Uterus (tissue), 4 donors: ENCODE results near the gene RPS14. TPM values are rescaled to one million over a fixed set of nuclear protein-coding genes. Genes with fewer than 3 reads are reported as not detected.

Experiments used
- DNase-seq, 2 donors: peaks; one replicate each; pipeline ENCODE4 v3.0.0-alpha.2; 2019 to 2020
- H3K27ac ChIP-seq, 2 donors: fragments of 200-600 bp; sonication (generic); 1 replicate in 1 of 2; 2 replicates in 1 of 2; pipeline ENCODE4 v1.5.1; 2016 to 2018
- H3K27me3 ChIP-seq, 2 donors: fragments of 200-600 bp; sonication (generic); one replicate each; pipeline ENCODE4 v1.5.1; 2018 to 2019; ENCODE audit warnings: control low read depth in 1 of 2
- H3K36me3 ChIP-seq, 2 donors: fragments of 200-600 bp; sonication (generic); one replicate each; pipeline ENCODE4 v1.5.1; 2019; ENCODE audit warnings: control low read depth in 1 of 2
- H3K4me1 ChIP-seq, 2 donors: fragments of 200-600 bp; sonication (generic); one replicate each; pipeline ENCODE4 v1.5.1; 2018 to 2019; ENCODE audit warnings: control low read depth in 1 of 2
- H3K4me3 ChIP-seq, 2 donors: fragments of 200-600 bp; sonication (generic); 1 replicate in 1 of 2; 2 replicates in 1 of 2; pipeline ENCODE4 v1.5.1; 2018 to 2019; ENCODE audit warnings: mild to moderate bottlenecking in 1 of 2
- H3K9me3 ChIP-seq, 2 donors: fragments of 200-600 bp; sonication (generic); one replicate each; pipeline ENCODE4 v1.5.1; 2019; ENCODE audit warnings: control low read depth in 1 of 2
- CTCF ChIP-seq, 4 experiments: fragments of 200-600 bp in 2 of 4; fragments of 450-650 bp in 2 of 4; sonication (generic) in 2 of 4; IDR thresholded peaks; one replicate each; pipeline ENCODE4 v1.5.1; 2016 to 2019; ENCODE audit warnings: antibody characterized with exemption in 4 of 4, mild to moderate bottlenecking in 2 of 4, moderate library complexity in 1 of 4
- POLR2A ChIP-seq, 2 donors: fragments of 450-650 bp; IDR thresholded peaks; one replicate each; pipeline ENCODE4 v1.6.1; 2016; ENCODE audit warnings: antibody characterized with exemption in 2 of 2, mild to moderate bottlenecking in 1 of 2, moderate library complexity in 1 of 2
- intact Hi-C: fragments of 100-400 bp; cut with DNase I; formaldehyde crosslinking; loops from one replicate; pipeline ENCODE4 v1.15.1; 2023; ENCODE audit warnings: low total_unique reads
- total RNA-seq, 4 donors: library from RNA; depleted of rRNA in 3 of 4; stranded (reverse); fragments of >200 nt in 3 of 4; gene quantifications; one replicate each; pipeline versions ENCODE4 v1.1.0 to v1.2.4, GENCODE V29; 2014 to 2023
- donor health status: DM: yes; HTN: yes; CAD: no.

The RPS14 gene
- total RNA-seq, 4 donors from 2014 or later: 2,445 to 12,361 (median 6,046) TPM

DNA sequence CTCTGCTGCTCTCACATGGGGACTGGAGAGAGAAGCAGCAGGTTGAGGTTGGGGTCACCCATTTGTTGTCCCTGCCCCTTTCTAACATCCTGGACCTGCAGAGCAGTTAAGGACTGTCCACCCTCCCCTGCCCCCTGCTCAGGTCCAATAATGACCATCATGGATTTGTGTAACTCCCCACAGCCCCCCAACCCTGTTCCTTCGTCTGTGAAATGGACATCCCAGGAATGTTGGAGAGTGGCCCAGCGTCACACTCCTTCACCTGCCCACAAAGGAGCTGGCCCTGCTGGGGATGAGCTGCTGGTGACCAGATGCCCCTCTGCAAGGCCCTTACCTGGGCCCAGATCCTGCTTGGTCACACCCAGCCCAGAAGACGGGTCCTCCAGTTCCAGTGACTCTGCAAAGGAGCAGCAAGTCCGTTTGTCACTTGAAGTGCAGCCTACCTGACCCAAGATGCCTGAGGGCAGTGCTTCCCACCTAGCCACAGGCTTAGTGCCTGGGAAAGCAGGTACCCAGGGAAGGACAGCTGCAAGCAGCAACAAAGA lies 47.2 kb downstream of the RPS14 start:
- intact Hi-C loops: no loop called here
- Histone ChIP-seq H3K9me3 (no peaks in the 10 kb centered on the region), H3K27me3 (no peaks in the 10 kb centered on the region), H3K4me3 (no peak overlapping the region), H3K27ac (no peak overlapping the region), H3K36me3 (no peaks in the 10 kb centered on the region), H3K4me1 (no peaks in the 10 kb centered on the region)
- DNase-seq: no peak
- TF ChIP-seq POLR2A (IDR thresholded peaks at IDR 0.05): no peak
- no peak for TF ChIP-seq CTCF (IDR thresholded peaks at IDR 0.05)

DNA sequence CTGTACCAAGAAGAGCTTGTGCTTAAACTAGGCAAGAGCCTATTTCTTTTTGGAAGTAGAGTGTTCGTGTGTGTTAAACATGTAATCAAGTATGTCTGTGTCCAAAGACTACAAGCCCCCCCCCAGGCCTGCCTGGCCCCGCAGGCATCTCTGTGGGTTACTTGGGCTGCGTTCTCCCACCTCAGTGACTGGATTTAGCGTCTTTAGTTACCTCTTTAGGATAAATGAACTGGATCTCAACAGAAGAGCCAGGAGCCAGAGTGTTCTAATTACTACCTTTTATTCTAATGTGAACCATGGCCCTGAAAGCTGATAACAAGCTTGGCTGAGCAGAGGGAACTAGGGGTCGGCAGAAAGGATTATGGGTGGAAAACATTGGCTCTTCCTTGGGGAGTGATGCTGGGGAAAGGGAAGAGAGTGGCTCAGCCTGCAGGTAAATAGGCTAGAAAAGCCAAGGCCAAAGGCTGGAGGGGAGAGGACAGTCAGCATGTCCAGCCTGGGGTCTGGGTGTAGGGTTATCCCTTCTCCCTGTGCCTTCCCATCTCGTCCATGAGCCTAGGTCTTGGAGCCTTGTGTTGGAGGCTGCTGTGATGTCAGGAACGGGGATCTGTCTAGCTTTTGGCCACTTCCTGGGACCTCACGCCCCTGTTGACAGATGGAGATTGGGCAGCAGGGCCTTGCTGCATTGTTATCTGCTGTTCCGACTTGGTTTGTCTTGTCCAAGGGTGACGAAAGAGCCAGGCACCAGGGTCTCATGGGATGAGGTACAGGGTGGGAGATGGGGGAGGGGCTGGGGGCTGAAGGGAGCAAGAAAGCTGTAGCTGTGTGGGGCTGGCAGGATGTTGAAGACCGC lies 47.9 kb downstream of the RPS14 start:
- intact Hi-C loops: no loop called here
- no peak overlapping the region for H3K4me3 ChIP-seq
- H3K4me1 ChIP-seq: no peaks in the 10 kb centered on the region
- H3K27me3 ChIP-seq: no peaks in the 10 kb centered on the region
- TF ChIP-seq POLR2A (IDR thresholded peaks at IDR 0.05) (no peak), CTCF (IDR thresholded peaks at IDR 0.05) (no peak)
- no peak overlapping the region for H3K27ac ChIP-seq
- no peaks in the 10 kb centered on the region for H3K36me3 ChIP-seq
- no peaks in the 10 kb centered on the region for H3K9me3 ChIP-seq
- no peak for DNase-seq

DNA sequence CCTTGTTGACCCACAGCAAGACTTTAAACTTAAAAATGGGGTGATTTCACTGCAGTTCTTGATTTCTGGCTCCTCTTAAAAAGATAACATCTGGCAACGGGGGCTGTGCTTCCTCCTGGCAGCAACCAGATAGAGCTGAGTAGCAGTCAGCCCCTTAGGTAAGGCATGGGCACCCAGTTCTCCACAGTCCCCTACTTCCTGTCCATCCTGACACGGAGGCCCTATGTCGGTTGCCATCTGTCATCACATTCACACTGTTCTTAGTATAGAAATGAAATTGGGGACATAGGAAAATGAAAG lies 48.5 kb downstream of the RPS14 start:
- DNase-seq: no peak
- H3K36me3 ChIP-seq: no peaks in the 10 kb centered on the region
- intact Hi-C loops: no loop called here
- no peak overlapping the region for H3K4me3 ChIP-seq
- H3K4me1 ChIP-seq: no peaks in the 10 kb centered on the region
- H3K27me3 ChIP-seq: no peaks in the 10 kb centered on the region
- no peak overlapping the region for H3K27ac ChIP-seq
- TF ChIP-seq CTCF (IDR thresholded peaks at IDR 0.05) (no peak), POLR2A (IDR thresholded peaks at IDR 0.05) (no peak)
- no peaks in the 10 kb centered on the region for H3K9me3 ChIP-seq

DNA sequence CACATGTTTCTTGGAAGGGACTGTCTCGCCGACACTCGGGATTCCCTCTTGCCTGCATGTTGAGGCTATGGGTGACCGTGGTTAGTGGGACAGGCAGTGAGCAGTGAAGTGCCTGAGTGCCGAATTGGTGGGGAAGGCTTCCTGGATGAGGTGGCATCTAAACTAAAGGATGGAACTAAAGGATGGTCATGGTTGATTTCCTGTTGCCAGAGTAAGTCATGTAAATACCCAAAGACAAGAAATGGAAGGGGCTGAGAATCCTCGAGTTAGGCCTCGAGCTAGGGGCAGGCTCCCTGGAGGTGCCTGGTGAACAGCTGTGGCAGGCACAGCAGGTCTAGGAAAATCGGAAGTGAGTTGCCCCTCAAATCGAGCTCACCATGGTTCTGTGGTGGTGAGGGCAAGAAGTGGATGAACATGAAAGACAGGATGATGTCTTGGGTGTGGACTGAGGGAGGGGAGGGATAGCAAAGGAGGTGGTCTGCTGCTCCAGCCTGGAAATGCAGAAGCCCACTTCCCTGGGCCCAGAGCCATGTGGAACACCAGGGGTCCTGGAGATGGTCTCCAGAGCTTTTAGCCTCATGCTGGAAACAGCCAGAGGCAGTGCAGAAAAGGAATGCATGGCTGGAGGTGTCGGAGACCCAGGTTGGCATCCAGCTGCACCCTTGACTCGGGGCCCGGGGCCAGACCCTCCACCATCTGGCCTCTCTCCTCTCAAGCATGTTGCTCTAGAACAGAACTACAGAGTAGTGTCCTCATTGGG lies 49.0 kb downstream of the RPS14 start:
- intact Hi-C loops: no loop called here
- no peak for DNase-seq
- no peaks in the 10 kb centered on the region for H3K27me3 ChIP-seq
- no peaks in the 10 kb centered on the region for H3K4me1 ChIP-seq
- H3K4me3 ChIP-seq: no peak overlapping the region
- H3K36me3 ChIP-seq: no peaks in the 10 kb centered on the region
- TF ChIP-seq POLR2A (IDR thresholded peaks at IDR 0.05) (no peak), CTCF (IDR thresholded peaks at IDR 0.05) (no peak)
- no peaks in the 10 kb centered on the region for H3K9me3 ChIP-seq
- H3K27ac ChIP-seq: no peak overlapping the region
